Keratinocyte (primary cell): Measurements from ENCODE around the gene FGFR3. TPM values are rescaled to one million over a fixed set of nuclear protein-coding genes. Genes with fewer than 3 reads are reported as not detected.

Experiments used
- DNase-seq: peaks from one replicate; pipeline ENCODE4 v3.0.0-alpha.2; 2011; ENCODE audit warnings: low read depth, missing footprints, low spot score
- FAIRE-seq: peaks from 2 replicates; lab custom pipeline; 2011; peaks lifted over from hg19 to GRCh38; lab: Jason Lieb, UNC
- H2AFZ ChIP-seq: 2 replicates; pipeline ENCODE4 v1.6.0; 2012; ENCODE audit warnings: low read length, control low read depth, inconsistent platforms; ENCODE audit not compliant: control insufficient read depth
- H3K27ac ChIP-seq: 2 replicates; pipeline ENCODE4 v1.5.1; 2011; ENCODE audit warnings: low read length; ENCODE audit not compliant: control insufficient read depth, insufficient read depth
- H3K27me3 ChIP-seq: 3 replicates; pipeline ENCODE4 v1.6.0; 2011; ENCODE audit warnings: low read length; ENCODE audit not compliant: control insufficient read depth, insufficient read depth; ENCODE audit errors: extremely low read depth
- H3K36me3 ChIP-seq, 2 experiments: 2 replicates in 1 of 2; 3 replicates in 1 of 2; pipeline ENCODE4 v1.5.1; 2011; ENCODE audit warnings: low read length in 2 of 2, mild to moderate bottlenecking in 1 of 2; ENCODE audit not compliant: control insufficient read depth in 2 of 2, insufficient read depth in 2 of 2; ENCODE audit errors: extremely low read depth in 1 of 2
- H3K4me1 ChIP-seq: 3 replicates; pipeline ENCODE4 v1.5.1; 2011; ENCODE audit warnings: low read length; ENCODE audit not compliant: control insufficient read depth, insufficient read depth; ENCODE audit errors: extremely low read depth
- H3K4me2 ChIP-seq: 3 replicates; pipeline ENCODE4 v1.6.0; 2011; ENCODE audit warnings: low read depth, low read length; ENCODE audit not compliant: control insufficient read depth, insufficient read depth; ENCODE audit errors: extremely low read depth
- H3K4me3 ChIP-seq, 3 experiments: fragments of 200-600 bp in 1 of 3; sonication (generic) in 1 of 3; 2 replicates in 2 of 3; 3 replicates in 1 of 3; pipeline ENCODE4 v1.5.1; 2011 to 2016; ENCODE audit warnings: low read length in 3 of 3, mild to moderate bottlenecking in 3 of 3, control low read depth in 2 of 3, inconsistent platforms in 1 of 3, low read depth in 1 of 3, mixed read lengths in 1 of 3, mixed run types in 1 of 3, moderate library complexity in 1 of 3; ENCODE audit not compliant: control insufficient read depth in 2 of 3, insufficient read depth in 2 of 3; ENCODE audit errors: extremely low read depth in 1 of 3
- H3K79me2 ChIP-seq: 2 replicates; pipeline ENCODE4 v1.6.0; 2012; ENCODE audit warnings: low read length; ENCODE audit not compliant: control insufficient read depth, insufficient read depth
- H3K9ac ChIP-seq: 3 replicates; pipeline ENCODE4 v1.6.0; 2011; ENCODE audit warnings: low read length; ENCODE audit not compliant: control insufficient read depth, insufficient read depth; ENCODE audit errors: extremely low read depth
- H3K9me1 ChIP-seq: 3 replicates; pipeline ENCODE4 v1.6.0; 2011; ENCODE audit warnings: low read length; ENCODE audit not compliant: control insufficient read depth, insufficient read depth; ENCODE audit errors: extremely low read depth
- H3K9me3 ChIP-seq: 2 replicates; pipeline ENCODE4 v1.5.1; 2012; ENCODE audit warnings: low read depth, low read length; ENCODE audit not compliant: control insufficient read depth
- H4K20me1 ChIP-seq: 3 replicates; pipeline ENCODE4 v1.6.0; 2011; ENCODE audit warnings: low read length; ENCODE audit not compliant: control insufficient read depth, insufficient read depth; ENCODE audit errors: extremely low read depth
- EZH2 ChIP-seq: IDR thresholded peaks from one replicate; pipeline ENCODE4 v1.6.1; 2012; ENCODE audit warnings: inconsistent platforms, mild to moderate bottlenecking, low read length, moderate library complexity
- dilution Hi-C: fragments of 300-500 bp; cut with MboI; formaldehyde crosslinking; loops from one replicate; pipeline ENCODE4 v1.7.0; 2020; ENCODE audit warnings: low sequenced_read_pairs; ENCODE audit not compliant: extremely low pct_ligation_motif_present
- polyA plus RNA-seq, 5 experiments: library from polyadenylated mRNA; depleted of rRNA in 3 of 5; stranded (reverse) in 3 of 5; stranded (forward) in 1 of 5; unstranded in 1 of 5; fragments of >200 nt; gene quantifications; 1 replicate in 1 of 5; 2 replicates in 3 of 5; 3 replicates in 1 of 5; pipeline versions ENCODE4 v1.2.1 to v1.2.3, GENCODE V29; 2011 to 2012; ENCODE audit warnings: missing spikeins in 2 of 5, low read depth in 1 of 5, low replicate concordance in 1 of 5
- TF ChIP-seq, protein P1 (sequence below), 3 experiments: IDR thresholded peaks in 1 of 3; conservative IDR thresholded peaks in 1 of 3; optimal IDR thresholded peaks in 1 of 3; 2 replicates in 2 of 3; 3 replicates in 1 of 3; pipeline versions ENCODE3 to v1.5.1; 2011; ENCODE audit warnings: low read length in 3 of 3, mild to moderate bottlenecking in 3 of 3, moderate library complexity in 2 of 3, control low read depth in 1 of 3, inconsistent platforms in 1 of 3; ENCODE audit not compliant: insufficient read depth in 2 of 3; ENCODE audit errors: extremely low read depth in 1 of 3

The FGFR3 gene
- polyA plus RNA-seq, 1 donor (not counting 4 experiments of a cell fraction or from before 2014, with no cell fraction given) = 45.2 TPM

GRCh38 chr4:1748465-1748995 lies 44.6 kb upstream of the FGFR3 start:
- H3K79me2 ChIP-seq = no peaks in the 10 kb centered on the region
- H3K27ac ChIP-seq = no peak overlapping the region
- H3K9me3 ChIP-seq = no peaks in the 10 kb centered on the region
- no peaks in the 10 kb centered on the region for H4K20me1 ChIP-seq
- no peak overlapping the region for H3K9ac ChIP-seq
- peaks cover 27% of the 10 kb centered on the region for H3K4me1 ChIP-seq
- no peaks in the 10 kb centered on the region for H3K27me3 ChIP-seq
- H3K4me3 ChIP-seq = no peak overlapping the region
- DNase-seq (no peak), FAIRE-seq (no peak)
- H3K9me1 ChIP-seq = no peaks in the 10 kb centered on the region
- peak overlapping the region; percentile 48 for H3K4me2 ChIP-seq
- H2AFZ ChIP-seq = no peak overlapping the region
- TF ChIP-seq EZH2 = no peak
- TF ChIP-seq, protein P1, sequence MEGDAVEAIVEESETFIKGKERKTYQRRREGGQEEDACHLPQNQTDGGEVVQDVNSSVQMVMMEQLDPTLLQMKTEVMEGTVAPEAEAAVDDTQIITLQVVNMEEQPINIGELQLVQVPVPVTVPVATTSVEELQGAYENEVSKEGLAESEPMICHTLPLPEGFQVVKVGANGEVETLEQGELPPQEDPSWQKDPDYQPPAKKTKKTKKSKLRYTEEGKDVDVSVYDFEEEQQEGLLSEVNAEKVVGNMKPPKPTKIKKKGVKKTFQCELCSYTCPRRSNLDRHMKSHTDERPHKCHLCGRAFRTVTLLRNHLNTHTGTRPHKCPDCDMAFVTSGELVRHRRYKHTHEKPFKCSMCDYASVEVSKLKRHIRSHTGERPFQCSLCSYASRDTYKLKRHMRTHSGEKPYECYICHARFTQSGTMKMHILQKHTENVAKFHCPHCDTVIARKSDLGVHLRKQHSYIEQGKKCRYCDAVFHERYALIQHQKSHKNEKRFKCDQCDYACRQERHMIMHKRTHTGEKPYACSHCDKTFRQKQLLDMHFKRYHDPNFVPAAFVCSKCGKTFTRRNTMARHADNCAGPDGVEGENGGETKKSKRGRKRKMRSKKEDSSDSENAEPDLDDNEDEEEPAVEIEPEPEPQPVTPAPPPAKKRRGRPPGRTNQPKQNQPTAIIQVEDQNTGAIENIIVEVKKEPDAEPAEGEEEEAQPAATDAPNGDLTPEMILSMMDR (optimal IDR thresholded peaks at IDR 0.05 in 1 of 3, IDR thresholded peaks at IDR 0.05 in 1 of 3, conservative IDR thresholded peaks at IDR 0.05 in 1 of 3; ENCODE audit: extremely low read depth in 1 of 3, insufficient read depth in 2 of 3, low read length in 3 of 3) = peak in 1 of 3 experiments; percentile 89
- no peaks in the 10 kb centered on the region for H3K36me3 ChIP-seq
- dilution Hi-C loops = no loop called here

- Histone ChIP-seq H3K27me3 (no peaks in the 10 kb centered on the region), H2AFZ (no peak overlapping the region)
- dilution Hi-C loops = no loop called here
These were observed 43.7 kb upstream of the FGFR3 start for GRCh38 chr4:1749370-1749769.

More at GRCh38 chr4:1749370-1749769, 43.7 kb upstream of the FGFR3 start:
- no peaks in the 10 kb centered on the region for H4K20me1 ChIP-seq
- no peaks in the 10 kb centered on the region for H3K36me3 ChIP-seq
- no peak overlapping the region for H3K9ac ChIP-seq
- DNase-seq (no peak), FAIRE-seq (no peak)
- H3K9me1 ChIP-seq = no peaks in the 10 kb centered on the region
- no peaks in the 10 kb centered on the region for H3K9me3 ChIP-seq
- TF ChIP-seq EZH2 = no peak
- TF ChIP-seq, protein P1 (optimal IDR thresholded peaks at IDR 0.05 in 1 of 3, IDR thresholded peaks at IDR 0.05 in 1 of 3, conservative IDR thresholded peaks at IDR 0.05 in 1 of 3; ENCODE audit: extremely low read depth in 1 of 3, insufficient read depth in 2 of 3, low read length in 3 of 3) = no peak
- H3K4me1 ChIP-seq = peaks cover 36% of the 10 kb centered on the region
- no peak overlapping the region for H3K27ac ChIP-seq
- H3K4me2 ChIP-seq = no peak overlapping the region
- no peak overlapping the region for H3K4me3 ChIP-seq
- no peaks in the 10 kb centered on the region for H3K79me2 ChIP-seq
